ENCODE measurements around the gene SLC37A1.

- no peak for TF ChIP-seq CTCF (conservative IDR thresholded peaks at IDR 0.05; ENCODE audit: low read depth, low read length)
- TF ChIP-seq EZH2 (IDR thresholded peaks at IDR 0.05; ENCODE audit: borderline replicate concordance, low read depth, low read length, poor library complexity, severe bottlenecking), result no peak
Observed at GRCh38 chr21:42583477-42584295, 70.0 kb downstream of the SLC37A1 start.

Measured in A673 (cell line).